Activated T-helper 2 cell treated with anti-CD3 and anti-CD28 coated beads, Interferon-gamma antibody, Interleukin-2, Interleukin-4, amounts not matched to agents 10 μg/mL and 5 μg/mL and 100 μg/mL, durations not matched to agents 14 hours and 24 hours and 36 hours (primary cell): ENCODE measurements around the gene ADAM10. TPM values are rescaled to one million over a fixed set of nuclear protein-coding genes. Genes with fewer than 3 reads are reported as not detected.

Experiments used
- DNase-seq: peaks from one replicate; pipeline ENCODE4 v3.0.0; 2021; ENCODE audit warnings: low spot score
- H3K27ac Mint-ChIP-seq: one replicate; pipeline ENCODE4 v1.8.0; 2021; ENCODE audit warnings: mixed read lengths
- H3K27me3 Mint-ChIP-seq: one replicate; pipeline ENCODE4 v1.8.0; 2021; ENCODE audit warnings: low read depth, mixed read lengths
- H3K36me3 Mint-ChIP-seq: one replicate; pipeline ENCODE4 v1.8.0; 2021; ENCODE audit warnings: low read depth, mixed read lengths
- H3K4me1 Mint-ChIP-seq: one replicate; pipeline ENCODE4 v1.8.0; 2021; ENCODE audit warnings: low read depth, mixed read lengths
- H3K4me3 Mint-ChIP-seq: one replicate; pipeline ENCODE4 v1.8.0; 2021; ENCODE audit warnings: low read depth, mild to moderate bottlenecking, moderate library complexity, mixed read lengths
- H3K9me3 Mint-ChIP-seq: one replicate; pipeline ENCODE4 v1.8.0; 2021; ENCODE audit warnings: mixed read lengths
- intact Hi-C: fragments of 100-400 bp; cut with micrococcal nuclease; formaldehyde crosslinking; loops from one replicate; pipeline ENCODE4 v1.15.1; 2023
- total RNA-seq: library from RNA; stranded (reverse); gene quantifications from 2 replicates; pipeline ENCODE4 v1.2.3, GENCODE V29; 2022

Gene ADAM10
- total RNA-seq, 1 donor from 2014 or later: 141 TPM

GRCh38 chr15:58677426-58677825, 72.1 kb downstream of the ADAM10 start:
- Mint-ChIP-seq H3K4me1 (peaks cover 19% of the 10 kb centered on the region), H3K9me3 (no peaks in the 10 kb centered on the region), H3K36me3 (peaks cover 34% of the 10 kb centered on the region), H3K4me3 (no peak overlapping the region), H3K27me3 (no peaks in the 10 kb centered on the region), H3K27ac (no peak overlapping the region)
- DNase-seq: no peak
- intact Hi-C loops: no loop called here

DNA sequence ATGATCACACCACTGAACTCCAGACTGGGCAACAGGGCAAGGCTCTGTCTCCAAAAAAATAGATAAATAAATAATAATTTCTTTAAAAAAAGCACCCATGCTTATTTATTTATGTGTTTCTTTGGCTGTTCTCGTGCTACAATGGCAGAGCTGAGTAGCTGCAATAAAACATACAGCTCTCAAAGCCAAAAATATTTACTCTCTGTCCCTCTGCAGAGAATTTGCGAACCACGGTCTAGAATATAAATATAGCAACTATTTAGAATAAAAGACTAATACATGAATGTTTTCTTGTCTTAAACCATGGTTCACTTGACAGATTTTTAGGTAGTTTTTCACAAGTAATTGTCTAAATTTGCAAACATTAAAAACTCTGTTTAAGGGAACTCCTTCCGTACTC, 72.7 kb downstream of the ADAM10 start:
- H3K9me3 Mint-ChIP-seq: no peaks in the 10 kb centered on the region
- intact Hi-C loops: no loop called here
- H3K27ac Mint-ChIP-seq: no peak overlapping the region
- H3K4me3 Mint-ChIP-seq: no peak overlapping the region
- no peak for DNase-seq
- H3K4me1 Mint-ChIP-seq: peaks cover 21% of the 10 kb centered on the region
- H3K27me3 Mint-ChIP-seq: no peaks in the 10 kb centered on the region
- H3K36me3 Mint-ChIP-seq: peaks cover 36% of the 10 kb centered on the region

DNA sequence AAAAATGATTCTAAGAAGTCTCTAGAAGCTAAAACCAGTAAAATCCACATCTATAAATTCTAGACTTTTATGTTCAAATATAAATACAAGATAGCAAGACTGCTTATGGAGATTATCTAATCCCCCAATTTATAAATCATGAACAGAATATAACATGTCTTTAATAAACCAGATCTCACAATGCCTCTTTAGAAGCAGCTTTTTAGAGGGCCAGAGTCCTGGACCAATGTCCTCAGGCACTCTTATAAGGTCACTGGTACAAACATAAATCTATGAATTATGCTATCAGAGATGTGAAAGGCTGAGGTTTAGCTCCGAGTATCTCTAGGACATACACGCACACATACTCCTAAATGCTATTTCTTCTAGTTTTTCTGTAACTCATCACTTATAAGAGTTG, 78.3 kb downstream of the ADAM10 start:
- Mint-ChIP-seq H3K36me3 (peaks cover 35% of the 10 kb centered on the region), H3K9me3 (no peaks in the 10 kb centered on the region), H3K4me1 (peaks cover 19% of the 10 kb centered on the region), H3K27ac (no peak overlapping the region), H3K4me3 (no peak overlapping the region), H3K27me3 (no peaks in the 10 kb centered on the region)
- DNase-seq: no peak
- intact Hi-C loops: no loop called here

DNA sequence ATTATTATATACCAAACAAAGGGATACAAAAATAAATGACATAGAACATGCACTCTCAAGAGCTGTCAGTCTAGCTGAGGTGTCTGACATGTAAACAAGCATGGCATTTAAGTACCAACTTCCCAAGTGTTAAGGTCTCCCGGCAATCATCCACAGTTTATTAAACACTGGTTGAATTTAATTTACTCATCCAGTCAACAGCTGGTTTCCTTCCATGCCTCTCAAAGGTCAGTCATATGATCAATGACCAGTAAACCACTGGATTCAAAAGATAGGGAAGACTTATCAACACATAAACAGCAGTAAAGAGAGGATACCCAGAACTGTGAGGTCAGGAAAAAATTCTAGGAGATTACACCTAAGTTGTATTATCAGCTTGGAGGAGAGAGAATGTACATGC, 80.4 kb downstream of the ADAM10 start:
- Mint-ChIP-seq H3K9me3 (no peaks in the 10 kb centered on the region), H3K27ac (no peak overlapping the region), H3K36me3 (peaks cover 46% of the 10 kb centered on the region), H3K4me1 (peaks cover 25% of the 10 kb centered on the region), H3K4me3 (no peak overlapping the region), H3K27me3 (no peaks in the 10 kb centered on the region)
- no peak for DNase-seq
- intact Hi-C loops: no loop called here

- no peak overlapping the region for H3K4me3 Mint-ChIP-seq
- H3K9me3 Mint-ChIP-seq: no peaks in the 10 kb centered on the region
- H3K36me3 Mint-ChIP-seq: peaks cover 55% of the 10 kb centered on the region
- no peak for DNase-seq
- peaks cover 31% of the 10 kb centered on the region for H3K4me1 Mint-ChIP-seq
- peak overlapping the region; percentile 70 for H3K27ac Mint-ChIP-seq
- H3K27me3 Mint-ChIP-seq: no peaks in the 10 kb centered on the region
- intact Hi-C loops: no loop called here
Observed at GRCh38 chr15:58666957-58667356, 82.5 kb downstream of the ADAM10 start.

DNA sequence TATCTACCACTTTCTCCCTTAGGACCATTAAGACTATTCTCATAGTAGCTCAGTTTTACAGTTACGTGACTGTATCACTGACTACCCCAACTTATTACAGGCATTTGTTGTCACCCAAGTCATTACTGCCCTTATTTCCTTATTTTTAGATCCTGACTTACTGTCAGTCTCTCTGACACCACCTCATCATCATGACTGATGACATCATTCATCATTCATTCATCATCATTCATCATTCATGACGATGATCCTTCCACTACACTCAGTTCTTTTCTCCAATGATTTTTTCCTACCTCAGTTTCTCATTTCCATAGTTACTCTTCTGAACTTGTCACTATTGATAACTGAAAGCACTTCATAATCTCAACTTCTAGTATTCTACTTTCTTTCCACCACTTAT, 83.8 kb downstream of the ADAM10 start:
- Mint-ChIP-seq H3K27ac (no peak overlapping the region), H3K9me3 (peaks cover 6% of the 10 kb centered on the region), H3K4me1 (peaks cover 34% of the 10 kb centered on the region), H3K4me3 (no peak overlapping the region), H3K27me3 (no peaks in the 10 kb centered on the region), H3K36me3 (peaks cover 65% of the 10 kb centered on the region)
- no peak for DNase-seq
- intact Hi-C loops: no loop called here

GRCh38 chr15:58650102-58650501, 99.4 kb downstream of the ADAM10 start:
- Mint-ChIP-seq H3K27ac (no peak overlapping the region), H3K27me3 (no peaks in the 10 kb centered on the region), H3K36me3 (peaks cover 79% of the 10 kb centered on the region), H3K9me3 (no peaks in the 10 kb centered on the region), H3K4me1 (peaks cover 12% of the 10 kb centered on the region), H3K4me3 (no peak overlapping the region)
- intact Hi-C loops: no loop called here
- DNase-seq: no peak

GRCh38 chr15:58649175-58649574, 100.3 kb downstream of the ADAM10 start:
- intact Hi-C loops: no loop called here
- peaks cover 15% of the 10 kb centered on the region for H3K4me1 Mint-ChIP-seq
- no peak overlapping the region for H3K4me3 Mint-ChIP-seq
- H3K27me3 Mint-ChIP-seq: no peaks in the 10 kb centered on the region
- H3K27ac Mint-ChIP-seq: no peak overlapping the region
- DNase-seq: no peak
- peaks cover 76% of the 10 kb centered on the region for H3K36me3 Mint-ChIP-seq
- H3K9me3 Mint-ChIP-seq: no peaks in the 10 kb centered on the region

GRCh38 chr15:58643996-58644395, 105.5 kb downstream of the ADAM10 start:
- H3K4me1 Mint-ChIP-seq: peaks cover 15% of the 10 kb centered on the region
- intact Hi-C loops: no loop called here
- no peak overlapping the region for H3K4me3 Mint-ChIP-seq
- H3K27ac Mint-ChIP-seq: no peak overlapping the region
- peaks cover 62% of the 10 kb centered on the region for H3K36me3 Mint-ChIP-seq
- H3K9me3 Mint-ChIP-seq: no peaks in the 10 kb centered on the region
- H3K27me3 Mint-ChIP-seq: no peaks in the 10 kb centered on the region
- DNase-seq: no peak

- DNase-seq: no peak
- H3K27me3 Mint-ChIP-seq: no peaks in the 10 kb centered on the region
- no peak overlapping the region for H3K4me3 Mint-ChIP-seq
- no peaks in the 10 kb centered on the region for H3K9me3 Mint-ChIP-seq
- peaks cover 15% of the 10 kb centered on the region for H3K4me1 Mint-ChIP-seq
- H3K27ac Mint-ChIP-seq: no peak overlapping the region
- intact Hi-C loops: no loop called here
- H3K36me3 Mint-ChIP-seq: peaks cover 67% of the 10 kb centered on the region
Observed at GRCh38 chr15:58641660-58642059, 107.8 kb downstream of the ADAM10 start.

- Mint-ChIP-seq H3K9me3 (no peaks in the 10 kb centered on the region), H3K36me3 (peaks cover 60% of the 10 kb centered on the region), H3K27ac (no peak overlapping the region), H3K27me3 (no peaks in the 10 kb centered on the region), H3K4me1 (peaks cover 12% of the 10 kb centered on the region), H3K4me3 (no peak overlapping the region)
- DNase-seq: no peak
- intact Hi-C loops: no loop called here
Observed at GRCh38 chr15:58639992-58640391, 109.5 kb downstream of the ADAM10 start.

- no peak for DNase-seq
- peak overlapping the region; percentile 35 for H3K27ac Mint-ChIP-seq
- no peaks in the 10 kb centered on the region for H3K9me3 Mint-ChIP-seq
- H3K27me3 Mint-ChIP-seq: no peaks in the 10 kb centered on the region
- intact Hi-C loops: no loop called here
- H3K4me3 Mint-ChIP-seq: no peak overlapping the region
- H3K36me3 Mint-ChIP-seq: peaks cover 58% of the 10 kb centered on the region
- H3K4me1 Mint-ChIP-seq: peaks cover 12% of the 10 kb centered on the region
Observed at GRCh38 chr15:58639002-58639756, 110.3 kb downstream of the ADAM10 start.

DNA sequence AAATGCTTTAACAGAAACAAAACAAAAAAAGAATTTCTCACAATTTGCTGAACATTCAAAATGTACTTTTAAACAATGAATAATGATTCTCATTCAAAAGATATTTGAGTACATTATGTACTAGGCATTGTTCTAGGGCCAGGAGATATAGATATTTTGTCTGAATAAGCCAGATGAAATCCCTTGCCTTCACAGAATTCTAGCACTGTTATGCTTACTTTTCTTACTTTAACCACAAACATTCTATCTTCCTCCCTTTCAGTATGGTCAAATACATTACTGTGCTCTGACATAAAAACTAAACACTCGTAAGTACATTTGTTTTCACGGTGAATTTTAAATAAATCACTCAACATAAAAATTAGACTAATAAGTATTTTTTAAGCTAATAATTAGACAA, 116.7 kb downstream of the ADAM10 start:
- intact Hi-C loops: no loop called here

DNA sequence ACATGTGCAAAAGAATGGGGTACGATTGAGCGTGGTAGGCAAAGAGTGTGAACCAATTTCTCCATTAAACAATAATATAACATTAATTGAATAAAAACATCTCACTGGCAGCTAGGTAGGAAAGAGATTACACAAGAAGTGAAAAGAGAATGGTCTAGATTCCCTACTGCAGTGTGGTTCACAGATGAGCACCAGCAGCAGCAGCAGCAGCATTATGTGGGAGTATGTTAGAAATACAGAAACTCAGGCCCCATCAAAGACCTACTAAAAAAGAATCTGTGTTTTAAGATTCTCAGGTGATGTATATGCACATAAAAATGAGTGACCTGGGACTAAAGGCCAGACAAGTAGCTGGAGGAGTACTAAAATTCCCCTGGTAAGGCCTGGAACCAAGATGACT, 118.2 kb downstream of the ADAM10 start:
- Mint-ChIP-seq H3K36me3 (peaks cover 50% of the 10 kb centered on the region), H3K9me3 (no peaks in the 10 kb centered on the region), H3K4me3 (no peak overlapping the region), H3K4me1 (peaks cover 48% of the 10 kb centered on the region), H3K27me3 (no peaks in the 10 kb centered on the region), H3K27ac (peak overlapping the region; percentile 56)
- intact Hi-C loops: no loop called here
- no peak for DNase-seq

More for the DNA sequence above, 116.7 kb downstream of the ADAM10 start:
- H3K27ac Mint-ChIP-seq: no peak overlapping the region
- H3K27me3 Mint-ChIP-seq: no peaks in the 10 kb centered on the region
- no peaks in the 10 kb centered on the region for H3K9me3 Mint-ChIP-seq
- H3K4me1 Mint-ChIP-seq: peaks cover 35% of the 10 kb centered on the region
- H3K36me3 Mint-ChIP-seq: peaks cover 50% of the 10 kb centered on the region
- no peak overlapping the region for H3K4me3 Mint-ChIP-seq
- DNase-seq: no peak
